ENCODE measurements around the gene CLIP2.
"Not testable (repeated sequence)": the region's sequence is repeated elsewhere in the genome, so short reads cannot be mapped to it uniquely, and the experiment has no call there.

The CLIP2 gene

GRCh38 chr7:74396993-74397392, 107.8 kb downstream of the CLIP2 start:
- H3K4me3 ChIP-seq (ENCODE audit: low read length): no peak overlapping the region
- TF ChIP-seq CTCF (conservative IDR thresholded peaks at IDR 0.05; ENCODE audit: low read length): no peak
- DNase-seq (ENCODE audit: low read depth): no peak

GRCh38 chr7:74398426-74398825, 109.2 kb downstream of the CLIP2 start:
- DNase-seq (ENCODE audit: low read depth): no peak
- no peak for TF ChIP-seq CTCF (conservative IDR thresholded peaks at IDR 0.05; ENCODE audit: low read length)
- H3K4me3 ChIP-seq (ENCODE audit: low read length): no peak overlapping the region

- no peak for TF ChIP-seq CTCF (conservative IDR thresholded peaks at IDR 0.05; ENCODE audit: low read length)
- no peak for DNase-seq (ENCODE audit: low read depth)
- no peak overlapping the region for H3K4me3 ChIP-seq (ENCODE audit: low read length)
These were observed 109.8 kb downstream of the CLIP2 start for GRCh38 chr7:74399006-74399405.

GRCh38 chr7:74400420-74401136, 111.4 kb downstream of the CLIP2 start:
- H3K4me3 ChIP-seq (ENCODE audit: low read length): no peak overlapping the region
- TF ChIP-seq CTCF (conservative IDR thresholded peaks at IDR 0.05; ENCODE audit: low read length): no peak
- DNase-seq (ENCODE audit: low read depth): no peak

GRCh38 chr7:74401137-74401859, 112.1 kb downstream of the CLIP2 start:
- TF ChIP-seq CTCF (conservative IDR thresholded peaks at IDR 0.05; ENCODE audit: low read length): peak; percentile 96
- H3K4me3 ChIP-seq (ENCODE audit: low read length): no peak overlapping the region
- DNase-seq (ENCODE audit: low read depth): peak; percentile 50

- not testable (repeated sequence) for DNase-seq (ENCODE audit: low read depth); H3K4me3 ChIP-seq (ENCODE audit: low read length)
These were observed 113.5 kb downstream of the CLIP2 start for GRCh38 chr7:74402668-74403067.

- no peak for DNase-seq (ENCODE audit: low read depth)
- no peak for TF ChIP-seq CTCF (conservative IDR thresholded peaks at IDR 0.05; ENCODE audit: low read length)
- H3K4me3 ChIP-seq (ENCODE audit: low read length): no peak overlapping the region
These were observed 114.5 kb downstream of the CLIP2 start for GRCh38 chr7:74403521-74404387.
